Measurements from ENCODE around the gene THSD7A.

Gene THSD7A

GRCh38 chr7:11743016-11743415 is 89.0 kb downstream of the THSD7A start:
- WGBS, 2 experiments: 92 to 100% methylated on average over 2 of the region's 3 CpGs
- H3K27ac ChIP-seq (ENCODE audit: insufficient read depth, low read depth, low read length, poor library complexity, severe bottlenecking): no peak overlapping the region
- H3K36me3 ChIP-seq (ENCODE audit: control insufficient read depth, insufficient read depth, low read length): no peaks in the 10 kb centered on the region
- no peaks in the 10 kb centered on the region for H3K4me1 ChIP-seq (ENCODE audit: control insufficient read depth, insufficient read depth, low read length)
- no peaks in the 10 kb centered on the region for H3K9me3 ChIP-seq (ENCODE audit: control insufficient read depth, low read length)
- no peak overlapping the region for H3K4me3 ChIP-seq (ENCODE audit: insufficient read depth, low read depth, low read length)
- H3K27me3 ChIP-seq (ENCODE audit: control insufficient read depth, insufficient read depth, low read length, poor library complexity, severe bottlenecking): no peaks in the 10 kb centered on the region

- no peak overlapping the region for H3K4me3 ChIP-seq (ENCODE audit: insufficient read depth, low read depth, low read length)
- 79 to 100% methylated on average over 1 of the region's 1 CpG for WGBS, 2 experiments
- no peaks in the 10 kb centered on the region for H3K4me1 ChIP-seq (ENCODE audit: control insufficient read depth, insufficient read depth, low read length)
- no peak overlapping the region for H3K27ac ChIP-seq (ENCODE audit: insufficient read depth, low read depth, low read length, poor library complexity, severe bottlenecking)
- no peaks in the 10 kb centered on the region for H3K9me3 ChIP-seq (ENCODE audit: control insufficient read depth, low read length)
- H3K27me3 ChIP-seq (ENCODE audit: control insufficient read depth, insufficient read depth, low read length, poor library complexity, severe bottlenecking): no peaks in the 10 kb centered on the region
- H3K36me3 ChIP-seq (ENCODE audit: control insufficient read depth, insufficient read depth, low read length): no peaks in the 10 kb centered on the region
These were observed 89.5 kb downstream of the THSD7A start for GRCh38 chr7:11742496-11742895.

- no peak overlapping the region for H3K27ac ChIP-seq (ENCODE audit: insufficient read depth, low read depth, low read length, poor library complexity, severe bottlenecking)
- H3K27me3 ChIP-seq (ENCODE audit: control insufficient read depth, insufficient read depth, low read length, poor library complexity, severe bottlenecking): no peaks in the 10 kb centered on the region
- no peaks in the 10 kb centered on the region for H3K9me3 ChIP-seq (ENCODE audit: control insufficient read depth, low read length)
- no peak overlapping the region for H3K4me3 ChIP-seq (ENCODE audit: insufficient read depth, low read depth, low read length)
- H3K36me3 ChIP-seq (ENCODE audit: control insufficient read depth, insufficient read depth, low read length): no peaks in the 10 kb centered on the region
- no peaks in the 10 kb centered on the region for H3K4me1 ChIP-seq (ENCODE audit: control insufficient read depth, insufficient read depth, low read length)
These were observed 94.3 kb downstream of the THSD7A start for GRCh38 chr7:11737723-11738122.

- no peak overlapping the region for H3K27ac ChIP-seq (ENCODE audit: insufficient read depth, low read depth, low read length, poor library complexity, severe bottlenecking)
- no peaks in the 10 kb centered on the region for H3K36me3 ChIP-seq (ENCODE audit: control insufficient read depth, insufficient read depth, low read length)
- WGBS, 2 experiments: 92 to 100% methylated on average over 2 of the region's 4 CpGs
- no peaks in the 10 kb centered on the region for H3K9me3 ChIP-seq (ENCODE audit: control insufficient read depth, low read length)
- H3K27me3 ChIP-seq (ENCODE audit: control insufficient read depth, insufficient read depth, low read length, poor library complexity, severe bottlenecking): no peaks in the 10 kb centered on the region
- H3K4me1 ChIP-seq (ENCODE audit: control insufficient read depth, insufficient read depth, low read length): no peaks in the 10 kb centered on the region
- no peak overlapping the region for H3K4me3 ChIP-seq (ENCODE audit: insufficient read depth, low read depth, low read length)
These were observed 99.8 kb downstream of the THSD7A start for GRCh38 chr7:11732207-11732606.

- no peak overlapping the region for H3K27ac ChIP-seq (ENCODE audit: insufficient read depth, low read depth, low read length, poor library complexity, severe bottlenecking)
- no peak overlapping the region for H3K4me3 ChIP-seq (ENCODE audit: insufficient read depth, low read depth, low read length)
- WGBS, 2 experiments: 94 to 95% methylated on average over 1 of the region's 1 CpG
- no peaks in the 10 kb centered on the region for H3K27me3 ChIP-seq (ENCODE audit: control insufficient read depth, insufficient read depth, low read length, poor library complexity, severe bottlenecking)
- no peaks in the 10 kb centered on the region for H3K36me3 ChIP-seq (ENCODE audit: control insufficient read depth, insufficient read depth, low read length)
- no peaks in the 10 kb centered on the region for H3K9me3 ChIP-seq (ENCODE audit: control insufficient read depth, low read length)
- no peaks in the 10 kb centered on the region for H3K4me1 ChIP-seq (ENCODE audit: control insufficient read depth, insufficient read depth, low read length)
These were observed 101.3 kb downstream of the THSD7A start for GRCh38 chr7:11730725-11731124.

GRCh38 chr7:11727864-11728263 is 104.1 kb downstream of the THSD7A start:
- Histone ChIP-seq H3K36me3 (ENCODE audit: control insufficient read depth, insufficient read depth, low read length) (no peaks in the 10 kb centered on the region), H3K4me3 (ENCODE audit: insufficient read depth, low read depth, low read length) (no peak overlapping the region), H3K4me1 (ENCODE audit: control insufficient read depth, insufficient read depth, low read length) (no peaks in the 10 kb centered on the region), H3K27me3 (ENCODE audit: control insufficient read depth, insufficient read depth, low read length, poor library complexity, severe bottlenecking) (no peaks in the 10 kb centered on the region), H3K27ac (ENCODE audit: insufficient read depth, low read depth, low read length, poor library complexity, severe bottlenecking) (no peak overlapping the region), H3K9me3 (ENCODE audit: control insufficient read depth, low read length) (no peaks in the 10 kb centered on the region)
- no CpG with 5 or more reads among the region's 1 CpG for WGBS, 2 experiments

GRCh38 chr7:11726794-11727155 is 105.2 kb downstream of the THSD7A start:
- H3K27ac ChIP-seq (ENCODE audit: insufficient read depth, low read depth, low read length, poor library complexity, severe bottlenecking): no peak overlapping the region
- H3K4me1 ChIP-seq (ENCODE audit: control insufficient read depth, insufficient read depth, low read length): no peaks in the 10 kb centered on the region
- no peaks in the 10 kb centered on the region for H3K27me3 ChIP-seq (ENCODE audit: control insufficient read depth, insufficient read depth, low read length, poor library complexity, severe bottlenecking)
- H3K4me3 ChIP-seq (ENCODE audit: insufficient read depth, low read depth, low read length): no peak overlapping the region
- H3K36me3 ChIP-seq (ENCODE audit: control insufficient read depth, insufficient read depth, low read length): no peaks in the 10 kb centered on the region
- H3K9me3 ChIP-seq (ENCODE audit: control insufficient read depth, low read length): no peaks in the 10 kb centered on the region
- WGBS, 2 experiments: 87 to 92% methylated on average over 6 of the region's 6 CpGs

- no peaks in the 10 kb centered on the region for H3K27me3 ChIP-seq (ENCODE audit: control insufficient read depth, insufficient read depth, low read length, poor library complexity, severe bottlenecking)
- no peak overlapping the region for H3K4me3 ChIP-seq (ENCODE audit: insufficient read depth, low read depth, low read length)
- H3K27ac ChIP-seq (ENCODE audit: insufficient read depth, low read depth, low read length, poor library complexity, severe bottlenecking): no peak overlapping the region
- WGBS, 2 experiments: 93 to 94% methylated on average over 6 of the region's 7 CpGs
- H3K36me3 ChIP-seq (ENCODE audit: control insufficient read depth, insufficient read depth, low read length): no peaks in the 10 kb centered on the region
- H3K9me3 ChIP-seq (ENCODE audit: control insufficient read depth, low read length): no peaks in the 10 kb centered on the region
- H3K4me1 ChIP-seq (ENCODE audit: control insufficient read depth, insufficient read depth, low read length): no peaks in the 10 kb centered on the region
These were observed 105.8 kb downstream of the THSD7A start for GRCh38 chr7:11726001-11726793.

GRCh38 chr7:11716185-11716584 is 115.8 kb downstream of the THSD7A start:
- no peaks in the 10 kb centered on the region for H3K4me1 ChIP-seq (ENCODE audit: control insufficient read depth, insufficient read depth, low read length)

GRCh38 chr7:11714676-11715075 is 117.3 kb downstream of the THSD7A start:
- Histone ChIP-seq H3K4me1 (ENCODE audit: control insufficient read depth, insufficient read depth, low read length) (no peaks in the 10 kb centered on the region), H3K9me3 (ENCODE audit: control insufficient read depth, low read length) (no peaks in the 10 kb centered on the region)
- 93 to 100% methylated on average over 1 to 2 of the region's 2 CpGs for WGBS, 2 experiments

More at GRCh38 chr7:11716185-11716584, 115.8 kb downstream of the THSD7A start:
- H3K36me3 ChIP-seq (ENCODE audit: control insufficient read depth, insufficient read depth, low read length): no peaks in the 10 kb centered on the region
- H3K4me3 ChIP-seq (ENCODE audit: insufficient read depth, low read depth, low read length): no peak overlapping the region
- no peaks in the 10 kb centered on the region for H3K9me3 ChIP-seq (ENCODE audit: control insufficient read depth, low read length)
- H3K27ac ChIP-seq (ENCODE audit: insufficient read depth, low read depth, low read length, poor library complexity, severe bottlenecking): no peak overlapping the region
- no peaks in the 10 kb centered on the region for H3K27me3 ChIP-seq (ENCODE audit: control insufficient read depth, insufficient read depth, low read length, poor library complexity, severe bottlenecking)

GRCh38 chr7:11714205-11714604 is 117.8 kb downstream of the THSD7A start:
- H3K4me3 ChIP-seq (ENCODE audit: insufficient read depth, low read depth, low read length): no peak overlapping the region
- no peaks in the 10 kb centered on the region for H3K27me3 ChIP-seq (ENCODE audit: control insufficient read depth, insufficient read depth, low read length, poor library complexity, severe bottlenecking)
- H3K9me3 ChIP-seq (ENCODE audit: control insufficient read depth, low read length): no peaks in the 10 kb centered on the region
- H3K36me3 ChIP-seq (ENCODE audit: control insufficient read depth, insufficient read depth, low read length): no peaks in the 10 kb centered on the region
- no peaks in the 10 kb centered on the region for H3K4me1 ChIP-seq (ENCODE audit: control insufficient read depth, insufficient read depth, low read length)
- no CpG with 5 or more reads among the region's 1 CpG for WGBS, 2 experiments
- H3K27ac ChIP-seq (ENCODE audit: insufficient read depth, low read depth, low read length, poor library complexity, severe bottlenecking): no peak overlapping the region

More at GRCh38 chr7:11714676-11715075, 117.3 kb downstream of the THSD7A start:
- Histone ChIP-seq H3K36me3 (ENCODE audit: control insufficient read depth, insufficient read depth, low read length) (no peaks in the 10 kb centered on the region), H3K27ac (ENCODE audit: insufficient read depth, low read depth, low read length, poor library complexity, severe bottlenecking) (no peak overlapping the region), H3K4me3 (ENCODE audit: insufficient read depth, low read depth, low read length) (no peak overlapping the region), H3K27me3 (ENCODE audit: control insufficient read depth, insufficient read depth, low read length, poor library complexity, severe bottlenecking) (no peaks in the 10 kb centered on the region)

All from ectodermal cell (in vitro differentiated cells).